Measurements from ENCODE around the gene POLR2L.

POLR2L gene

DNA sequence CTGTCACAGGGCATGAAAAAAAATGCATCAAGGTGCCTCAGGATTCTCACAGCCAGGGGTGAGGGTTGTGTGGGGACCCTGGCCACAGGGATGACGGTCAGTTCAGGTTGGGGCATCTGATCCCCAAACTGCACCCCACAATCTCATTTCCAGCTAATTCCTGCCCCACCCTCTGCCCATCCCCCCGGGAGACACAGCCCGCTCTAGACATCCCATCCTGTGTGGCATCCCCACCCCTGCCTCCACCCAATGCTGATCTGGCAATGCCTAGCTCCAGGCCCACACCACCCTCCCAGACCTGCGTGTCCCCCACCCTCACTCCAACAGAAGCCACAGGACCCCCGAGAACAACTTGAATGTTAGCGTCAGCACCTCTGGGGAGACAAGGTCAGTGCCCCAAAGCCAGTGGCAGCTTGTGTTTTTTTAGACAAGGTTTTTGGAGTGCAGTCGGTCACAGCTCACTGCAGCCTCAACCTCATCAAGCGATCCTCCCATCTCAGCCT is 25.6 kb upstream of the POLR2L start:
- no peak overlapping the region for H3K4me3 ChIP-seq (ENCODE audit: low read length)
- no peaks in the 10 kb centered on the region for H3K9me2 ChIP-seq (replicated peaks; ENCODE audit: control insufficient read depth, low read length)
- TF ChIP-seq EZH2phosphoT487 (IDR thresholded peaks at IDR 0.05; ENCODE audit: borderline replicate concordance, low read length) = no peak
- H3K79me2 ChIP-seq (ENCODE audit: control insufficient read depth, low read length) = no peaks in the 10 kb centered on the region
- H3K4me2 ChIP-seq (ENCODE audit: low read length) = no peak overlapping the region
- no peaks in the 10 kb centered on the region for H4K20me1 ChIP-seq (ENCODE audit: control insufficient read depth, insufficient read depth, low read depth, low read length)
- no peak overlapping the region for H3K27ac ChIP-seq (ENCODE audit: low read depth, low read length)
- no peaks in the 10 kb centered on the region for H3F3A ChIP-seq (ENCODE audit: control insufficient read depth, insufficient read depth)
- no peaks in the 10 kb centered on the region for H3K36me3 ChIP-seq (ENCODE audit: control insufficient read depth, low read length)
- no peaks in the 10 kb centered on the region for H3K27me3 ChIP-seq (ENCODE audit: control insufficient read depth, low read length)
- no peaks in the 10 kb centered on the region for H3K9me3 ChIP-seq (ENCODE audit: control insufficient read depth, insufficient read depth, low read length)
- H3K4me1 ChIP-seq (ENCODE audit: control insufficient read depth, low read length) = no peaks in the 10 kb centered on the region

DNA sequence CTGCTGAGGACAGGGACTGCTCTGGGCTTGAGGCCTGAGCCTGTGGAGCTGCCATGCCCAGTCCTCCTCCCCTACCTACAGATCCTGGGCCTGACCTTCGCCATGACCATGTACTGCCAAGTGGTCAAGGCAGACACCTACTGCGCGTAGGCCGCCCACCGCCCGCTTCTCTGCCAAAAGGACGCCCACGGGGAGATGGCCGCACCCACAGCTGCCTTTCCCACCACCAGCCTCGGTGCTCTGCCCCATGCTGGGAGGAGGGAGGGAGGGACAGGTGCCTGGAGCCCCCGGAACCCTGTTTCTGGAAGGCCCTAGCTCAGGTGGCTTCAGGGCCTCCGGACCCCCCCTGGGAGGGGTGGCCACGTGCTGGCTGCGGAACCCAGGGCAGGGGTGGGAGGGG is 24.2 kb upstream of the POLR2L start:
- H3K27ac ChIP-seq (ENCODE audit: low read depth, low read length) = no peak overlapping the region

DNA sequence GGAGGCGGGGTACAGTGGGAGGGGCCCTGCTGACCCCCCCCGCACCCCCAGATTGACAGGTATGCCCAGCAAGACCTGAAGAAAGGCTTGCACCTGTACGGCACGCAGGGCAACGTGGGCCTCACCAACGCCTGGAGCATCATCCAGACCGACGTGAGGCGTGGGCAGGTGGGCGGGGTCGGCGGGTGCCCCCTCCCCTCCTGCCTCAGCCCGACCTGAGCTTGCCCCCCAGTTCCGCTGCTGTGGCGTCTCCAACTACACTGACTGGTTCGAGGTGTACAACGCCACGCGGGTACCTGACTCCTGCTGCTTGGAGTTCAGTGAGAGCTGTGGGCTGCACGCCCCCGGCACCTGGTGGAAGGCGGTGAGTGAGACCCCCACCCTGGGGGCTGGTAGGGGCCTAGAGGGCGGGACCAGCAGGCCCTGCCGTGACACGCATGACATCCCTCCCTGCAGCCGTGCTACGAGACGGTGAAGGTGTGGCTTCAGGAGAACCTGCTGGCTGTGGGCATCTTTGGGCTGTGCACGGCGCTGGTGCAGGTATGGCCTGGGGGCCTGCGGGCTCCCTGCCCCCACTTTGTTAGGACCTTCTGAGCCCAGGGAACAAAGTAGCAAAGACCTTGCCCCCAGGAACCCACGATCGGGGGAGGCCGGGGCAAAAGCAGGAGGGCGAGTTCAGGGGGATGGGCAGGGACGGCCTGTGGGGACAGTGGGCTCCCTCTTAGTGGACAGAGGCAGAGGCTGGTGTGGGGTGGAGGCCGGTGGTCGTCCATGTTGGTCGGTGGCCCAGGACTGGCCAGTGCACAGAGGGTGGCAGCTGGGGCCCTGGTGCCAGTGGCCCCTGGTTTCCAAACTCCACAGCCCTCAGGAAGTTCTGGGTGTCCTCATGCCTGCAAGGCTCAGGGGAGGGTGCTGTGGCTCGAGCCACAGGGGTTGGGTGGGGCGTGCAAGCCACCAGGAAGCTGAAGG is 23.4 kb upstream of the POLR2L start:
- no peaks in the 10 kb centered on the region for H3K4me1 ChIP-seq (ENCODE audit: control insufficient read depth, low read length)
- H3K4me3 ChIP-seq (ENCODE audit: low read length) = no peak overlapping the region
- no peaks in the 10 kb centered on the region for H3K9me3 ChIP-seq (ENCODE audit: control insufficient read depth, insufficient read depth, low read length)
- H3K36me3 ChIP-seq (ENCODE audit: control insufficient read depth, low read length) = no peaks in the 10 kb centered on the region
- H3F3A ChIP-seq (ENCODE audit: control insufficient read depth, insufficient read depth) = no peaks in the 10 kb centered on the region
- TF ChIP-seq EZH2phosphoT487 (IDR thresholded peaks at IDR 0.05; ENCODE audit: borderline replicate concordance, low read length) = no peak
- no peak for TF ChIP-seq CTCF (IDR thresholded peaks at IDR 0.05; ENCODE audit: low read depth, low read length, poor library complexity, severe bottlenecking)
- no peak overlapping the region for H3K4me2 ChIP-seq (ENCODE audit: low read length)
- H4K20me1 ChIP-seq (ENCODE audit: control insufficient read depth, insufficient read depth, low read depth, low read length) = no peaks in the 10 kb centered on the region
- no peaks in the 10 kb centered on the region for H3K79me2 ChIP-seq (ENCODE audit: control insufficient read depth, low read length)
- H3K9me2 ChIP-seq (replicated peaks; ENCODE audit: control insufficient read depth, low read length) = no peaks in the 10 kb centered on the region
- H3K27me3 ChIP-seq (ENCODE audit: control insufficient read depth, low read length) = no peaks in the 10 kb centered on the region
- no peak overlapping the region for H3K27ac ChIP-seq (ENCODE audit: low read depth, low read length)

More for the DNA sequence above, 24.2 kb upstream of the POLR2L start:
- TF ChIP-seq EZH2phosphoT487 (IDR thresholded peaks at IDR 0.05; ENCODE audit: borderline replicate concordance, low read length) = no peak
- TF ChIP-seq CTCF (IDR thresholded peaks at IDR 0.05; ENCODE audit: low read depth, low read length, poor library complexity, severe bottlenecking) = no peak
- Histone ChIP-seq H3K27me3 (ENCODE audit: control insufficient read depth, low read length) (no peaks in the 10 kb centered on the region), H3K4me1 (ENCODE audit: control insufficient read depth, low read length) (no peaks in the 10 kb centered on the region), H3K4me2 (ENCODE audit: low read length) (no peak overlapping the region), H3K36me3 (ENCODE audit: control insufficient read depth, low read length) (no peaks in the 10 kb centered on the region), H3K9me2 (replicated peaks; ENCODE audit: control insufficient read depth, low read length) (no peaks in the 10 kb centered on the region), H4K20me1 (ENCODE audit: control insufficient read depth, insufficient read depth, low read depth, low read length) (no peaks in the 10 kb centered on the region), H3F3A (ENCODE audit: control insufficient read depth, insufficient read depth) (no peaks in the 10 kb centered on the region), H3K79me2 (ENCODE audit: control insufficient read depth, low read length) (no peaks in the 10 kb centered on the region), H3K4me3 (ENCODE audit: low read length) (no peak overlapping the region), H3K9me3 (ENCODE audit: control insufficient read depth, insufficient read depth, low read length) (no peaks in the 10 kb centered on the region)

DNA sequence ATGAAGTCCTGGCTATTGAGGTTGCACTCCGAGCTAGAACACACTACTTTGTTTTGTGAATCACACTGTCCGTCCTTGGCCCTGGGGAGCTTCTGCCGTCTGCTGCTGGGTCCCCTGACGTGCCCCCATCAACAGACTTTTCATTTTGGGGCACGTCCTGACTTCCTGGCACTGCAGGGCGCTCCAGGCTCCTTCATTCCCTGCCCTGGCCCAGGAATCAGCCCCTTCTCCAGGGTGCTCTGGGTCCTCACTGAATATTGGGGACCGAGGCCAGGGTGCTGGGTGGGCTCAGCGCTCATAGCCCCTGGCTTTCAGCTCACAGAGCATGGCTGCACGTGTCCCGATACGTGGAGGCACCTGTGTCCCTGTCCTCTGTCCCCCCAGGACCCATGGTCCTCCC is 22.6 kb upstream of the POLR2L start:
- Histone ChIP-seq H3K36me3 (ENCODE audit: control insufficient read depth, low read length) (no peaks in the 10 kb centered on the region), H3K9me2 (replicated peaks; ENCODE audit: control insufficient read depth, low read length) (no peaks in the 10 kb centered on the region), H3K27ac (ENCODE audit: low read depth, low read length) (no peak overlapping the region), H3K4me2 (ENCODE audit: low read length) (no peak overlapping the region), H3K4me3 (ENCODE audit: low read length) (no peak overlapping the region), H3K4me1 (ENCODE audit: control insufficient read depth, low read length) (no peaks in the 10 kb centered on the region), H3K79me2 (ENCODE audit: control insufficient read depth, low read length) (no peaks in the 10 kb centered on the region), H3F3A (ENCODE audit: control insufficient read depth, insufficient read depth) (no peaks in the 10 kb centered on the region), H3K27me3 (ENCODE audit: control insufficient read depth, low read length) (no peaks in the 10 kb centered on the region), H3K9me3 (ENCODE audit: control insufficient read depth, insufficient read depth, low read length) (no peaks in the 10 kb centered on the region), H4K20me1 (ENCODE audit: control insufficient read depth, insufficient read depth, low read depth, low read length) (no peaks in the 10 kb centered on the region)
- TF ChIP-seq CTCF (IDR thresholded peaks at IDR 0.05; ENCODE audit: low read depth, low read length, poor library complexity, severe bottlenecking) = no peak
- no peak for TF ChIP-seq EZH2phosphoT487 (IDR thresholded peaks at IDR 0.05; ENCODE audit: borderline replicate concordance, low read length)

Data from DOHH2 (cell line).